Measurements from ENCODE around the gene DPP3.
"Not testable (repeated sequence)": the region's sequence is repeated elsewhere in the genome, so short reads cannot be mapped to it uniquely, and the experiment has no call there.

DNA sequence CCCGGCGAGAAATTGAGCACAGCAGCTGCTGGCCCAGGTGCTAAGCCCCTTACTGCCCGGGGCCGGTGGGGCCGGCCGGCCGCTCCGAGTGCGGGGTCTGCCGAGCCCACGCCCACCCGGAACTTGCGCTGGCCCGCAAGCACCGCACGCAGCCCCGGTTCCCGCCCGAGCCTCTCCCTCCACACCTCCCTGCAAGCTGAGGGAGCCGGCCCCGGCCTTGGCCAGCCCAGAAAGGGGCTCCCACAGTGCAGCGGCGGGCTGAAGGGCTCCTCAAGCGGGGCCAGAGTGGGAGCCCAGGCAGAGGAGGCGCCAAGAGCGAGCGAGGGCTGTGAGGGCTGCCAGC lies 39.3 kb upstream of the DPP3 start:
- TF ChIP-seq, protein P1, sequence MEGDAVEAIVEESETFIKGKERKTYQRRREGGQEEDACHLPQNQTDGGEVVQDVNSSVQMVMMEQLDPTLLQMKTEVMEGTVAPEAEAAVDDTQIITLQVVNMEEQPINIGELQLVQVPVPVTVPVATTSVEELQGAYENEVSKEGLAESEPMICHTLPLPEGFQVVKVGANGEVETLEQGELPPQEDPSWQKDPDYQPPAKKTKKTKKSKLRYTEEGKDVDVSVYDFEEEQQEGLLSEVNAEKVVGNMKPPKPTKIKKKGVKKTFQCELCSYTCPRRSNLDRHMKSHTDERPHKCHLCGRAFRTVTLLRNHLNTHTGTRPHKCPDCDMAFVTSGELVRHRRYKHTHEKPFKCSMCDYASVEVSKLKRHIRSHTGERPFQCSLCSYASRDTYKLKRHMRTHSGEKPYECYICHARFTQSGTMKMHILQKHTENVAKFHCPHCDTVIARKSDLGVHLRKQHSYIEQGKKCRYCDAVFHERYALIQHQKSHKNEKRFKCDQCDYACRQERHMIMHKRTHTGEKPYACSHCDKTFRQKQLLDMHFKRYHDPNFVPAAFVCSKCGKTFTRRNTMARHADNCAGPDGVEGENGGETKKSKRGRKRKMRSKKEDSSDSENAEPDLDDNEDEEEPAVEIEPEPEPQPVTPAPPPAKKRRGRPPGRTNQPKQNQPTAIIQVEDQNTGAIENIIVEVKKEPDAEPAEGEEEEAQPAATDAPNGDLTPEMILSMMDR (IDR thresholded peaks at IDR 0.05): not testable (repeated sequence)
- TF ChIP-seq POLR2AphosphoS5, TCF7L2 (IDR thresholded peaks at IDR 0.05; ENCODE audit: low read depth, low read length): not testable (repeated sequence)

All from Panc1 (cell line).